ENCODE measurements around the gene USP19.

- TF ChIP-seq, protein P1, sequence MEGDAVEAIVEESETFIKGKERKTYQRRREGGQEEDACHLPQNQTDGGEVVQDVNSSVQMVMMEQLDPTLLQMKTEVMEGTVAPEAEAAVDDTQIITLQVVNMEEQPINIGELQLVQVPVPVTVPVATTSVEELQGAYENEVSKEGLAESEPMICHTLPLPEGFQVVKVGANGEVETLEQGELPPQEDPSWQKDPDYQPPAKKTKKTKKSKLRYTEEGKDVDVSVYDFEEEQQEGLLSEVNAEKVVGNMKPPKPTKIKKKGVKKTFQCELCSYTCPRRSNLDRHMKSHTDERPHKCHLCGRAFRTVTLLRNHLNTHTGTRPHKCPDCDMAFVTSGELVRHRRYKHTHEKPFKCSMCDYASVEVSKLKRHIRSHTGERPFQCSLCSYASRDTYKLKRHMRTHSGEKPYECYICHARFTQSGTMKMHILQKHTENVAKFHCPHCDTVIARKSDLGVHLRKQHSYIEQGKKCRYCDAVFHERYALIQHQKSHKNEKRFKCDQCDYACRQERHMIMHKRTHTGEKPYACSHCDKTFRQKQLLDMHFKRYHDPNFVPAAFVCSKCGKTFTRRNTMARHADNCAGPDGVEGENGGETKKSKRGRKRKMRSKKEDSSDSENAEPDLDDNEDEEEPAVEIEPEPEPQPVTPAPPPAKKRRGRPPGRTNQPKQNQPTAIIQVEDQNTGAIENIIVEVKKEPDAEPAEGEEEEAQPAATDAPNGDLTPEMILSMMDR (conservative IDR thresholded peaks at IDR 0.05): no peak
- TF ChIP-seq EZH2 (IDR thresholded peaks at IDR 0.05; ENCODE audit: low read depth): no peak
Observed at GRCh38 chr3:49131040-49131439, 10.4 kb upstream of the USP19 start.
